GM18520 (cell line): ENCODE data around the gene DDX52.
A peak's percentile ranks its signal among the peaks of the same experiment; 100 is the strongest.
"Not testable (repeated sequence)": the region's sequence is repeated elsewhere in the genome, so short reads cannot be mapped to it uniquely, and the experiment has no call there.

Source experiments
- ATAC-seq: cut with Tn5 transposase; IDR thresholded peaks from one replicate; pipeline ENCODE4 v1.9.1; 2021; ENCODE audit not compliant: unreplicated experiment

DDX52 gene

GRCh38 chr17:37643118-37643766 is at the start of gene DDX52:
Gene DDX52 (minus strand): TSS chr17:37643446. CDS start chr17:37643420, 26 bp downstream.
- ATAC-seq = peak; percentile 85

DNA sequence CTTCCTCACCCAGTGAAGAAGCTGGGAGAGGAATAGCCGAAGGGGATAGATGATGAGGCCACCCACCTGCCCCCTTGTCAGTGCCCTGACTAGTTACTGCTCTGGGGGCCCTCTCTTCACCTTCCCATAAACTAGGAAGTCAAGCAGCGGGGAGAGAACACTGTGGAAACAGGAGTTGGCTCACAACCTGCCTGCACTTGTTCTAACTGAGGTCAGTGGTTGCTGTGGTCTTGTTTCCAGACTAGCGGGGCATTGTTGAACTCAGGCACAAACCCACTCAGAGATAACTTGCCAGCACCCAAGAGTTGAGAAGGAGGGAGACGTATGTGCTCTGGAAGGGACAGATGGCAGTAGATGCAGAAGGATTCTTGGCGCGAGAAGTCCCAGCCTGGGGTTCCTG is 48.6 kb upstream of the DDX52 start:
- no peak for ATAC-seq

DNA sequence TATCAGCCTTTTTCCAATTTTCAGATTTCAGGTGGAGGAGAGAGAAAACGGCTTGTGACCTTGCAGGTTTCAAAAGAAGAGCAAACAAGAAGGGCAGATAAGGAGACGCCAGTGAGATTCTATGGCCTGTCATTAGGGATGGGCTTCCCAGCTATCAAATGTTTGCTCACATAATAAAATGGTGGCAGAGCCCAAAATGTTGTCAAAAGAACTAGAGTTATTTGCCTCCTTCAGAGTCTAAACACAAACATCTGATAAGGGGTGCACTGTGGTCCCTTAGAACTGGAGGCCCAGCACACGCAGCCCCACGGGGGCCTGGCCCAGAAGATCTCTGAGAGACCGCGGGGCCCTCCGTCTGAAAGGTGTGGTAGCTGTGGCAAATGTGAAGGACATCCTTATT is 46.1 kb upstream of the DDX52 start:
- ATAC-seq = no peak

GRCh38 chr17:37683454-37683984 is 40.3 kb upstream of the DDX52 start:
- no peak for ATAC-seq

GRCh38 chr17:37682007-37682406 is 38.8 kb upstream of the DDX52 start:
- no peak for ATAC-seq

GRCh38 chr17:37679995-37680394 is 36.7 kb upstream of the DDX52 start:
- not testable (repeated sequence) for ATAC-seq

GRCh38 chr17:37678036-37678435 is 34.8 kb upstream of the DDX52 start:
- ATAC-seq = no peak

- ATAC-seq = no peak
These were observed 33.8 kb upstream of the DDX52 start for GRCh38 chr17:37677021-37677420.

- no peak for ATAC-seq
These were observed 33.1 kb upstream of the DDX52 start for GRCh38 chr17:37676115-37676925.

- no peak for ATAC-seq
These were observed 31.3 kb upstream of the DDX52 start for GRCh38 chr17:37674511-37674910.

DNA sequence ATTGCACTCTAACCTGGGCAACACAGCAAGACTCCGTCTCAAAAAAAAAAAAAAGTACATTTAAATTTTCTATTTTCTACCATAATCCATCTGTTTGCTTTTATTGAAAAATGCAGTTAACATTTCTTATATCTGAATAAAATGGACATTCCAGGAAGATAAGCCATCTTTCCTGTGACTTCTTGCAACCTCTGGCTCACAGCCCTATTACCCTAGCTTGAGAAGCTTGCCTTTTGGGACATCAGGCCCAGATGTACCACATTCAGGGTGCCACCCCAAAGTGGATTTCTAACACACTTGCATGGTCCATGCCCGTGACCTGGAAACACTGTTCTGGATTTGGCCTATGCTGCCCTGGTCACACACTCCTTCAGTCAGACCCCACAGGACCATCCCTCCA is 30.1 kb upstream of the DDX52 start:
- no peak for ATAC-seq

GRCh38 chr17:37672548-37673078 is 29.4 kb upstream of the DDX52 start:
- no peak for ATAC-seq

DNA sequence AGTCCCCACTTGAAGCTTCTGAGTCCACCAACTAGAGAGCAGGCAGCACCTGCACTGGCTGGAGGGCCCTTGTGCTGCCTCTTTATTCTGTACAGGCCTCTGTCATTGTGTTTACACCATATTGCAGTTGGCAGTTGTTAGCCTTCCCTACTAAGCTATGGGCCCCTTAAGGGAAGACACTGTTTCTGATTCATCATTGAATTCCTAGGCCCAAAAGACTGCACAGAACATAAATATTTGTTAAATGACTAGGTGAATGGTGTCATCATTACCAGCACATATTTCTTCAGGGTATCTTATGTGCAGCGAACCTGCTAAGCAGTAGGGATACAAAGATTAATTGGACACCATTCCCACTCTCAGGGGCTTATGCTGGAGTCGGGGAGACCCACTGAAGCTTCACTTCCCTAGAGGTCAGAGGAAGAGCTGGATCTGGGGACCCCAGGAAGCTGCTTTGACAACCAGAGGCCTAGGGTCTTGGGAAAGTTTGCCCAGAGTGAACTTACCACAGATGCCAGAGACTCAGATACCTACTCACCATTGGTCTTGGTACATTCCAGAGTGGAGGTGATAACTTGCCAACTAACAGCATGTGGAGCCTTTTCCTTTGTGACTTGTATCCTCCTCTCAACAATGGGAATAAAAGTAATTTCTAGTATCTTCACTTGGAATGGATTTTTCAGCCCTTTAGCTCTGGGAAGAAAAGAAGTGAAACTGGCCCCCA is 28.7 kb upstream of the DDX52 start:
- no peak for ATAC-seq

DNA sequence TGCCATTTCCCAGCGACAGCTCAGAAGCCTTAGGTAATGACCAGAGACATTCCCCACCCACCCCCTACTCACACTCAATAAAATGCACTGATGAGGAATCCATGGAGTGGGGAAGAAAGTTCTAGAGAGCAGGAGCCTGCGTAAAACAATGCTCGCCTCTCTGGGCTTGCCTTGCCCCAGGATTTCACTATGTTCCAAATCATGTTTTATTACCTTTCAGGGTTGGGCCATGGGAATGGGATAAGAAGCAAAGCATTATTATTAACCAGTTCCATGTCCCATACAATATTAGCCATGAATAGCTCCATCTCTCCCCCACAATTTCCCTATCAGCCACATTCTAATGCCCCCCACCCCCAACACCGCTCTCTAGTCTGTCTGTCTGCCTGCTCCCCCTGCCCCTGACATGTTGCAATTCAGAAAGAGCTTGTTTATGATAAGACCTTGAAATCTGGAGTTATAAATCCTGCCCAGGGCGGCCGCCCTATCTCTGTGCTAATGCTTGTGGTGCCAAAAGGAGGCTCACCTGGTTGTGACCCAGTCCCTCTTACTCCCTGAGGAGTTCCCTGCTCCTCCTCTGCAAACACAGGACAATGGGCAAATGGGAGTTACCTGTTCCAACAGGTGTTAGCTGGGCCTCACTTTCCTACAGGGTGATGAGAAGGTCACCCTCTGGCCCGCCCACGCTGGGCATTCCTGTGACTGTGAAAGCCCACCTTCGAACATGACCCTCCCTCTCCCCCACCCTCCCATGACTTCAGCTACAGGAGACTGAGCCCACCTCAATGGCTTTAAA is 28.0 kb upstream of the DDX52 start:
- ATAC-seq = no peak

DNA sequence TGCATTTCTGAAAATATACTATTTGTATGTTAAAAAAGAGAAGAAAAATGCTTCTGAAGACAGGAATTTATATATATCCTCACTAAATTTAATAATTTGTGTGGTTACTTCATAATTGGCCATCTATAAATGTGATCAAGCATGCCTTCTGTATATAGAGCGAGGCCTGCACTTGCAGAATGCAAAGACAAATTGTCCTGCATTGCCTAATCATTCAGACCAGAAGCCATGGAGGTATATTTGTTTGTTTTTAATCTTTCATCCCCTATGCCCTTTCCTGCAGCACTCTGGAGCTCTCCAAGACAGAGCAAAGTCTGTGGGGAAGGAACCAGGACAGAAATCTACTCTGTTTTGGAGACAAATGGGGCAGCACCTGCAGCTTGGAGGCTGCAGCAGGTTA is 23.8 kb upstream of the DDX52 start:
- no peak for ATAC-seq

GRCh38 chr17:37664214-37664613 is 21.0 kb upstream of the DDX52 start:
- no peak for ATAC-seq

DNA sequence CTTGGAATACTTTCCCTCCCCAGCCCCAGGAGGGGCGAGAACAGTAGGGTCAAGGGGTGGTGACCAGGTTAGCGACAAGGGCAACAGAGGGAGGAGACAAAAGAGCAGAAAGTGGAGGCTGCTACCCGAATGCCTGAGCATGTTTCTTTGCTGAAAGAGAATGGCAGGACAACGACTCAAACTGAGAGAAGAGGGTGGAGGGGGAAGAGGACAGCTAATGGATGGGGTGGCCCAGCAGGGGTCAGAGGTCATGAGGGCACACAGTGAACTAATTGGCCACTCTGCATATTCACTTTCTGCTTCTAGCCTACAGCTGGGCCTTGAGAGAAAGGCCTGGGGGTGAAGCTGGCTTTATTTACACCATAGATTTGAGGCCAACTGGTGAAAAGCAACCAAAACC is 19.1 kb upstream of the DDX52 start:
- ATAC-seq = no peak

DNA sequence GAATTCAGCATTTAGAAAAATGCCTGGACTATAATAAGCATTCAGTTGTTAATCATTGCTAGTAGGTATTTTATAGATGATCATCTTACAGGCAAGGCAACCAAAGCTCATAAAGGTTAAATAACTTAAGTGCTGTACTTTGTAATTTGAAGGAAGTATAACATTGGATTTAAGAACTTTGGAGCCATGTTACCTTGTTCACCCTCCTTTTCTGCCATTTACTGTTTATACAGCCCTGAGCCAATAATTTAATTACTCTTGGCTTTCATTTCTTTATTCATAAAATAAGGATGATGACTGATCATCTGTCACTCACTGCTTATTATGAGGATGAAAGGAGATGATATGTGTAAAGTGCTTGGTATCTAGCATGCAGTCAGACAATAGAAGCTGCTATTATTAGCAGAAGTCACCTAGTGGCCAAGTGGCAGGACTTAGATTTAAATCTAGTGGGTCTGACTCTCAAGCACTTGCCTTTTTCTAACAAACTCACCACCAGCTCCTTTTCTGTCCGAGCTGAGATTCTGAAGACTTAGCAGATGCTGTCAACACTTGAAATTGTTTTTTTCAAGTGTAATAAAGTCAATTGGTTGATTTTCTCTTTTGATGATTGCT is 18.3 kb upstream of the DDX52 start:
- ATAC-seq = no peak

GRCh38 chr17:37659925-37660324 is 16.7 kb upstream of the DDX52 start:
- no peak for ATAC-seq

- ATAC-seq = no peak
These were observed 14.0 kb upstream of the DDX52 start for GRCh38 chr17:37657202-37657601.
